HCT116 (cell line): Measurements from ENCODE around the gene GPC5. TPM values are rescaled to one million over a fixed set of nuclear protein-coding genes. Genes with fewer than 3 reads are reported as not detected.

Source experiments
- ATAC-seq: fragments of 200-7000 bp; cut with Tn5 transposase; 2 replicates; pipeline ENCODE4 v1.9.1; 2020; ENCODE audit warnings: mild to moderate bottlenecking, moderate library complexity
- BruUV-seq: library from RNA; stranded (reverse); fragments of 400-500 nt; replicated peaks from 2 replicates; lab custom pipeline; 2021; lab: Mats Ljungman, UMichigan
- CTCF ChIA-PET: fragments of 300-600 bp; sonication (Branson Sonifier 250); formaldehyde crosslinking; loops from one replicate; lab custom pipeline; 2021; ENCODE audit warnings: antibody characterized with exemption; lab: Charles Lee
- POLR2A ChIA-PET: fragments of 300-600, 350-600 bp; sonication (Branson Sonifier 250); formaldehyde crosslinking; loops from one replicate; lab custom pipeline; 2021; ENCODE audit warnings: antibody characterized with exemption; lab: Charles Lee
- RAD21 ChIA-PET, 2 experiments: fragments of 300-600 bp; sonication (Branson Sonifier 250); formaldehyde crosslinking; loops; one replicate each; lab custom pipeline; 2023; ENCODE audit warnings: low total read pairs in 2 of 2; ENCODE audit not compliant: uncharacterized antibody in 2 of 2, unreplicated experiment in 2 of 2, low non-redundant PET in 1 of 2; lab: Charles Lee
- DNase-seq: peaks from one replicate; pipeline ENCODE4 v3.0.0-alpha.2; 2010; ENCODE audit warnings: low read depth, low spot score
- H2AFZ ChIP-seq: fragments of 200-600 bp; shearing (Covaris generic), sonication (generic); 2 replicates; pipeline ENCODE4 v1.6.1; 2017; ENCODE audit warnings: low read depth, mixed run types, mixed read lengths, antibody characterized with exemption, low read length; ENCODE audit not compliant: poor library complexity, severe bottlenecking
- H3K27ac ChIP-seq: 2 replicates; pipeline ENCODE4 v1.5.1; 2012; ENCODE audit warnings: low read depth, low read length
- H3K27me3 ChIP-seq: fragments of 200-600 bp; sonication (generic); 2 replicates; pipeline ENCODE4 v1.6.1; 2016; ENCODE audit warnings: mixed run types, low read length, mixed read lengths; ENCODE audit not compliant: insufficient read depth
- H3K36me3 ChIP-seq, 2 experiments: fragments of 200-500 bp in 1 of 2; fragments of 200-600 bp in 1 of 2; sonication (Bioruptor generic) in 1 of 2; sonication (generic) in 1 of 2; 2 replicates each; pipeline versions ENCODE4 v1.5.1 to v1.6.1; 2014 to 2016; ENCODE audit warnings: low read length in 2 of 2, inconsistent platforms in 1 of 2, mixed read lengths in 1 of 2, mixed run types in 1 of 2; ENCODE audit not compliant: insufficient read depth in 2 of 2, control insufficient read depth in 1 of 2
- H3K4me1 ChIP-seq, 2 experiments: fragments of 200-600 bp in 1 of 2; sonication (generic) in 1 of 2; 2 replicates each; pipeline versions ENCODE4 v1.5.1 to v1.6.1; 2012 to 2017; ENCODE audit warnings: low read length in 2 of 2, inconsistent platforms in 1 of 2, mild to moderate bottlenecking in 1 of 2, mixed read lengths in 1 of 2, mixed run types in 1 of 2, moderate library complexity in 1 of 2; ENCODE audit not compliant: insufficient read depth in 2 of 2, control insufficient read depth in 1 of 2
- H3K4me2 ChIP-seq: fragments of 200-600 bp; sonication (generic); 2 replicates; pipeline ENCODE4 v1.6.1; 2017; ENCODE audit warnings: mixed run types, low read length, mixed read lengths
- H3K4me3 ChIP-seq, 2 experiments: fragments of 200-600 bp in 1 of 2; sonication (generic) in 1 of 2; replicated peaks in 1 of 2; 2 replicates each; pipeline ENCODE4 v1.5.1; 2011 to 2016; ENCODE audit warnings: low read length in 2 of 2, control low read depth in 1 of 2, low read depth in 1 of 2, mild to moderate bottlenecking in 1 of 2, mixed read lengths in 1 of 2, mixed run types in 1 of 2
- H3K79me2 ChIP-seq: fragments of 200-600 bp; sonication (generic); 2 replicates; pipeline ENCODE4 v1.6.1; 2017; ENCODE audit warnings: mild to moderate bottlenecking, mixed run types, low read length, moderate library complexity, mixed read lengths; ENCODE audit not compliant: insufficient read depth
- H3K9ac ChIP-seq: fragments of 200-600 bp; sonication (generic); 2 replicates; pipeline ENCODE4 v1.6.1; 2016; ENCODE audit warnings: low read length, mixed read lengths
- H3K9me2 ChIP-seq: fragments of 200-600 bp; sonication (generic), shearing (Covaris generic); 2 replicates; pipeline ENCODE4 v1.6.1; 2017; ENCODE audit warnings: mixed run types, mild to moderate bottlenecking, moderate library complexity; ENCODE audit not compliant: insufficient read depth
- H3K9me3 ChIP-seq, 2 experiments: fragments of 200-500 bp in 1 of 2; fragments of 200-600 bp in 1 of 2; sonication (Bioruptor generic) in 1 of 2; sonication (generic) in 1 of 2; 2 replicates each; pipeline ENCODE4 v1.6.1; 2014 to 2017; ENCODE audit warnings: low read length in 2 of 2, mixed read lengths in 2 of 2, inconsistent platforms in 1 of 2, low read depth in 1 of 2, mild to moderate bottlenecking in 1 of 2, mixed run types in 1 of 2, moderate library complexity in 1 of 2; ENCODE audit not compliant: control insufficient read depth in 1 of 2, insufficient read depth in 1 of 2
- H4K20me1 ChIP-seq: fragments of 200-600 bp; sonication (generic), shearing (Covaris generic); 2 replicates; pipeline ENCODE4 v1.6.1; 2017; ENCODE audit warnings: mixed run types, mild to moderate bottlenecking, moderate library complexity; ENCODE audit not compliant: insufficient read depth
- CEBPB ChIP-seq: IDR thresholded peaks from 2 replicates; pipeline ENCODE4 v1.6.1; 2012; ENCODE audit warnings: low read depth
- EGR1 ChIP-seq: IDR thresholded peaks from 2 replicates; pipeline ENCODE4 v1.6.1; 2012; ENCODE audit warnings: low read depth
- ELF1 ChIP-seq: IDR thresholded peaks from 2 replicates; pipeline ENCODE4 v1.6.1; 2012; ENCODE audit warnings: low read depth, borderline replicate concordance
- FOSL1 ChIP-seq: IDR thresholded peaks from 2 replicates; pipeline ENCODE4 v1.6.1; 2012; ENCODE audit warnings: low read depth
- POLR2A ChIP-seq: IDR thresholded peaks from 2 replicates; pipeline ENCODE4 v1.7.0; 2011; ENCODE audit warnings: borderline replicate concordance; ENCODE audit not compliant: insufficient read depth, insufficient read length; ENCODE audit errors: extremely low read depth
- RAD21 ChIP-seq: IDR thresholded peaks from 2 replicates; pipeline ENCODE4 v1.6.1; 2012; ENCODE audit warnings: low read depth, mild to moderate bottlenecking
- SIN3A ChIP-seq: IDR thresholded peaks from 2 replicates; pipeline ENCODE4 v1.6.1; 2012; ENCODE audit warnings: low read depth
- SP1 ChIP-seq: IDR thresholded peaks from 2 replicates; pipeline ENCODE4 v1.6.1; 2012; ENCODE audit warnings: low read depth
- SRF ChIP-seq: IDR thresholded peaks from 2 replicates; pipeline ENCODE4 v1.6.1; 2012; ENCODE audit warnings: low read depth
- YY1 ChIP-seq: IDR thresholded peaks from 2 replicates; pipeline ENCODE4 v1.6.1; 2011; ENCODE audit warnings: low read length, low read depth, moderate library complexity, mild to moderate bottlenecking; ENCODE audit not compliant: insufficient replicate concordance; ENCODE audit errors: extremely low read depth
- intact Hi-C: fragments of 100-400 bp; cut with micrococcal nuclease; formaldehyde crosslinking; loops from 2 replicates; pipeline ENCODE4 v1.10.0; 2022
- total RNA-seq: library from RNA; stranded (reverse); gene quantifications from one replicate; pipeline ENCODE4 v1.2.1, GENCODE V29; 2021; ENCODE audit not compliant: unreplicated experiment
- TF ChIP-seq, protein P1 (sequence below), 3 experiments: fragments of 200-600 bp in 1 of 3; sonication (generic) in 1 of 3; IDR thresholded peaks in 2 of 3; conservative IDR thresholded peaks in 1 of 3; 2 replicates each; pipeline ENCODE4 v1.5.1; 2012 to 2017; ENCODE audit warnings: low read depth in 2 of 3, low read length in 2 of 3, antibody characterized with exemption in 1 of 3, borderline replicate concordance in 1 of 3, control low read depth in 1 of 3, mild to moderate bottlenecking in 1 of 3, mixed read lengths in 1 of 3, mixed run types in 1 of 3, moderate library complexity in 1 of 3; ENCODE audit not compliant: insufficient read depth in 1 of 3
- TF ChIP-seq, protein P2 (sequence below): IDR thresholded peaks from 2 replicates; pipeline ENCODE4 v1.6.1; 2012; ENCODE audit warnings: low read depth

Gene GPC5
- total RNA-seq, 1 experiment from 2014 or later: not detected

DNA sequence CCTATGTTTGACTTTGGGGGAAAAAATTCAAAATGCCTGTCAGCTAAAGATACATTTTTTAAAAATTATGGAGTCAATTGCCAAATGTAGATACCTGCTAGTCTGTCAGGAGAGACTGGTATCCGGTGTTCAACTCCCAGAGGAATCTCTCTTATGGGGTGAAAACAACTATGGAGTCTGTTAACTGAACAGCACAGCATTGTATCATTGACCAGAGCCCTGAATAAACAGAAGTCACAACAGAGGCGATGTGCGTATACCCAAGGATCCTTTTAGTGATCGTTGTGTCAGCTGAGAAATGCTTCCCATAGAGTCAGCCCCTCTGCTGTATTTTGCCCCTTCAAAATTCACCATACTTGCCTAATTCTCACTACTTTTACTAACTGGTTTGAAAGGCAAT, 257.3 kb downstream of the GPC5 start:
- Histone ChIP-seq H2AFZ (no peak overlapping the region), H3K4me3 (no peak overlapping the region), H3K79me2 (no peaks in the 10 kb centered on the region), H3K9ac (no peak overlapping the region), H4K20me1 (no peaks in the 10 kb centered on the region), H3K27ac (no peak overlapping the region), H3K9me3 (peaks cover 7 to 9% of the 10 kb centered on the region in 2 experiments; a peak in 2 of 4 replicates), H3K9me2 (no peaks in the 10 kb centered on the region), H3K36me3 (no peaks in the 10 kb centered on the region), H3K27me3 (no peaks in the 10 kb centered on the region), H3K4me1 (no peaks in the 10 kb centered on the region), H3K4me2 (no peak overlapping the region)
- no peak for DNase-seq
- intact Hi-C loops: no loop called here
- ChIA-PET CTCF (no interaction called here), RAD21 (no interaction called here), POLR2A (no interaction called here)
- no TSS peak for BruUV-seq
- no peak for ATAC-seq
- TF ChIP-seq FOSL1 (no peak), CEBPB (no peak), YY1 (no peak), SIN3A (no peak), EGR1 (no peak), ELF1 (no peak), SP1 (no peak), SRF (no peak), RAD21 (no peak), POLR2A (no peak)
- TF ChIP-seq, protein P1, sequence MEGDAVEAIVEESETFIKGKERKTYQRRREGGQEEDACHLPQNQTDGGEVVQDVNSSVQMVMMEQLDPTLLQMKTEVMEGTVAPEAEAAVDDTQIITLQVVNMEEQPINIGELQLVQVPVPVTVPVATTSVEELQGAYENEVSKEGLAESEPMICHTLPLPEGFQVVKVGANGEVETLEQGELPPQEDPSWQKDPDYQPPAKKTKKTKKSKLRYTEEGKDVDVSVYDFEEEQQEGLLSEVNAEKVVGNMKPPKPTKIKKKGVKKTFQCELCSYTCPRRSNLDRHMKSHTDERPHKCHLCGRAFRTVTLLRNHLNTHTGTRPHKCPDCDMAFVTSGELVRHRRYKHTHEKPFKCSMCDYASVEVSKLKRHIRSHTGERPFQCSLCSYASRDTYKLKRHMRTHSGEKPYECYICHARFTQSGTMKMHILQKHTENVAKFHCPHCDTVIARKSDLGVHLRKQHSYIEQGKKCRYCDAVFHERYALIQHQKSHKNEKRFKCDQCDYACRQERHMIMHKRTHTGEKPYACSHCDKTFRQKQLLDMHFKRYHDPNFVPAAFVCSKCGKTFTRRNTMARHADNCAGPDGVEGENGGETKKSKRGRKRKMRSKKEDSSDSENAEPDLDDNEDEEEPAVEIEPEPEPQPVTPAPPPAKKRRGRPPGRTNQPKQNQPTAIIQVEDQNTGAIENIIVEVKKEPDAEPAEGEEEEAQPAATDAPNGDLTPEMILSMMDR (IDR thresholded peaks at IDR 0.05 in 2 of 3, conservative IDR thresholded peaks at IDR 0.05 in 1 of 3; ENCODE audit: borderline replicate concordance in 1 of 3, insufficient read depth in 1 of 3, low read depth in 2 of 3, low read length in 2 of 3): no peak
- TF ChIP-seq, protein P2, sequence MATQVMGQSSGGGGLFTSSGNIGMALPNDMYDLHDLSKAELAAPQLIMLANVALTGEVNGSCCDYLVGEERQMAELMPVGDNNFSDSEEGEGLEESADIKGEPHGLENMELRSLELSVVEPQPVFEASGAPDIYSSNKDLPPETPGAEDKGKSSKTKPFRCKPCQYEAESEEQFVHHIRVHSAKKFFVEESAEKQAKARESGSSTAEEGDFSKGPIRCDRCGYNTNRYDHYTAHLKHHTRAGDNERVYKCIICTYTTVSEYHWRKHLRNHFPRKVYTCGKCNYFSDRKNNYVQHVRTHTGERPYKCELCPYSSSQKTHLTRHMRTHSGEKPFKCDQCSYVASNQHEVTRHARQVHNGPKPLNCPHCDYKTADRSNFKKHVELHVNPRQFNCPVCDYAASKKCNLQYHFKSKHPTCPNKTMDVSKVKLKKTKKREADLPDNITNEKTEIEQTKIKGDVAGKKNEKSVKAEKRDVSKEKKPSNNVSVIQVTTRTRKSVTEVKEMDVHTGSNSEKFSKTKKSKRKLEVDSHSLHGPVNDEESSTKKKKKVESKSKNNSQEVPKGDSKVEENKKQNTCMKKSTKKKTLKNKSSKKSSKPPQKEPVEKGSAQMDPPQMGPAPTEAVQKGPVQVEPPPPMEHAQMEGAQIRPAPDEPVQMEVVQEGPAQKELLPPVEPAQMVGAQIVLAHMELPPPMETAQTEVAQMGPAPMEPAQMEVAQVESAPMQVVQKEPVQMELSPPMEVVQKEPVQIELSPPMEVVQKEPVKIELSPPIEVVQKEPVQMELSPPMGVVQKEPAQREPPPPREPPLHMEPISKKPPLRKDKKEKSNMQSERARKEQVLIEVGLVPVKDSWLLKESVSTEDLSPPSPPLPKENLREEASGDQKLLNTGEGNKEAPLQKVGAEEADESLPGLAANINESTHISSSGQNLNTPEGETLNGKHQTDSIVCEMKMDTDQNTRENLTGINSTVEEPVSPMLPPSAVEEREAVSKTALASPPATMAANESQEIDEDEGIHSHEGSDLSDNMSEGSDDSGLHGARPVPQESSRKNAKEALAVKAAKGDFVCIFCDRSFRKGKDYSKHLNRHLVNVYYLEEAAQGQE: no peak
